Gastroesophageal sphincter (tissue), 3 donors: ENCODE data around the gene SLC15A3.

Experiments used
- EP300 ChIP-seq: sonication (generic); formaldehyde crosslinking; IDR thresholded peaks from one replicate; pipeline ENCODE4 v1.6.1; 2017; ENCODE audit warnings: antibody characterized with exemption, mild to moderate bottlenecking
- POLR2A ChIP-seq, 2 donors: fragments of 450-650 bp; IDR thresholded peaks; one replicate each; pipeline ENCODE4 v1.6.1; 2017; ENCODE audit warnings: antibody characterized with exemption in 2 of 2, mild to moderate bottlenecking in 2 of 2, moderate library complexity in 1 of 2
- POLR2AphosphoS5 ChIP-seq: sonication (generic); formaldehyde crosslinking; IDR thresholded peaks from one replicate; pipeline ENCODE4 v1.6.1; 2017; ENCODE audit warnings: antibody characterized with exemption
- TF ChIP-seq, protein P1 (sequence below), 4 experiments: fragments of 200-600 bp in 2 of 4; fragments of 450-650 bp in 2 of 4; sonication (generic) in 1 of 4; IDR thresholded peaks; one replicate each; pipeline ENCODE4 v1.5.1; 2017 to 2019; ENCODE audit warnings: antibody characterized with exemption in 4 of 4, mild to moderate bottlenecking in 2 of 4, moderate library complexity in 2 of 4

DNA sequence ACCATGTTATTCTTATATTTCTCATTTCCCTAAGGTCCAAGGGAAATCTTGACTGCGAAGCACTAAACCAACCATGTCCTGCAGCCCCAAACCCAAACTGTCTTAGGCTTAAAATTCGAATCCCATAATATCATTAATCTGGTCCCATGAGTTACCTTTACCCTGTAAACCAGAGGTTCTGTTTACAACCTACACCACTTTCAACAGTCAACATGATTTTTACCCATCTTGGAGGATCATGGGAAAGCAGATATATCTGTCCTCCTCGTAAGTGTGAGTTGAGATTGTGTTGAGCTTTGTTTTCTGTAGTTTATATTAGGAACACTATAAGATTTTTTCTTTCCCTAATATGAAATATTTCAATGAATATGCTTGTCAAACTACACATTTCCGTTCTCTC, 52.0 kb downstream of the SLC15A3 start:
- TF ChIP-seq, protein P1, sequence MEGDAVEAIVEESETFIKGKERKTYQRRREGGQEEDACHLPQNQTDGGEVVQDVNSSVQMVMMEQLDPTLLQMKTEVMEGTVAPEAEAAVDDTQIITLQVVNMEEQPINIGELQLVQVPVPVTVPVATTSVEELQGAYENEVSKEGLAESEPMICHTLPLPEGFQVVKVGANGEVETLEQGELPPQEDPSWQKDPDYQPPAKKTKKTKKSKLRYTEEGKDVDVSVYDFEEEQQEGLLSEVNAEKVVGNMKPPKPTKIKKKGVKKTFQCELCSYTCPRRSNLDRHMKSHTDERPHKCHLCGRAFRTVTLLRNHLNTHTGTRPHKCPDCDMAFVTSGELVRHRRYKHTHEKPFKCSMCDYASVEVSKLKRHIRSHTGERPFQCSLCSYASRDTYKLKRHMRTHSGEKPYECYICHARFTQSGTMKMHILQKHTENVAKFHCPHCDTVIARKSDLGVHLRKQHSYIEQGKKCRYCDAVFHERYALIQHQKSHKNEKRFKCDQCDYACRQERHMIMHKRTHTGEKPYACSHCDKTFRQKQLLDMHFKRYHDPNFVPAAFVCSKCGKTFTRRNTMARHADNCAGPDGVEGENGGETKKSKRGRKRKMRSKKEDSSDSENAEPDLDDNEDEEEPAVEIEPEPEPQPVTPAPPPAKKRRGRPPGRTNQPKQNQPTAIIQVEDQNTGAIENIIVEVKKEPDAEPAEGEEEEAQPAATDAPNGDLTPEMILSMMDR (IDR thresholded peaks at IDR 0.05) = no peak
- TF ChIP-seq POLR2AphosphoS5 (no peak), EP300 (no peak), POLR2A (IDR thresholded peaks at IDR 0.05) (no peak)
